ENCODE data around the gene KCNN2. TPM values are rescaled to one million over a fixed set of nuclear protein-coding genes. Genes with fewer than 3 reads are reported as not detected.
A peak's percentile ranks its signal among the peaks of the same experiment; 100 is the strongest.

KCNN2 gene
- total and polyA plus RNA-seq, 10 of the 15 experiments (the other 5 are each of a cell fraction or from before 2014, with no cell fraction given) = 0.21 to 3.6 (median 0.79) TPM

DNA sequence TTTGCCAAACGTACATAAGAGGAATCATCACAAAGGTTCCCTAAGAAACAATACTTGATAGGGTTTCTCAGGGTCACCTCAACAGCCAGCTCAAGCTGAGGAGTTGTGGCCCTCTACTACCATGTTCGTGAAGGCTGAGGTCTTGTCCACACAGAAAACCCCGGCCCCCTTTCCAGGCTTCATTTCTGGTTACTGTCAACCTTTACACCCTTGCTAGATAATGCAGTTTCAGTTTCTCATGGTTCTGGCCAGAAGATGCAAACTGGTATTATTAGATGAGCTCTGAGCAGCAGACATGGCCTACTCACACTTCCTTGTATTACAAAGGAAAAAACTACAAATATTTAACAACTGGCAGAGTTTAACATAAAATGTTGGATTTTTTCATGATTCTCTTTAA, 22.8 kb upstream of the KCNN2 start:
- Histone ChIP-seq H2AFZ (ENCODE audit: control insufficient read depth, low read depth, low read length) (no peak overlapping the region), H3K27ac (ENCODE audit: control insufficient read depth, insufficient read depth) (no peak overlapping the region), H3K4me1 (ENCODE audit: control insufficient read depth, insufficient read depth, low read length) (no peaks in the 10 kb centered on the region), H3K9ac (ENCODE audit: control insufficient read depth, insufficient read depth, low read length) (no peak overlapping the region), H4K20me1 (ENCODE audit: control insufficient read depth, insufficient read depth) (no peaks in the 10 kb centered on the region), H3K4me3 (no peak overlapping the region), H3K9me3 (replicated peaks; ENCODE audit: control insufficient read depth, insufficient read depth, low read length) (no peaks in the 10 kb centered on the region), H3K36me3 (ENCODE audit: control insufficient read depth in 2 of 2, insufficient read depth in 2 of 2, low read length in 1 of 2) (no peaks in the 10 kb centered on the region), H3K4me2 (ENCODE audit: control insufficient read depth, insufficient read depth) (no peak overlapping the region), H3K27me3 (replicated peaks in 1 of 2; ENCODE audit: control insufficient read depth in 2 of 2, insufficient read depth in 2 of 2, low read length in 1 of 2) (no peaks in the 10 kb centered on the region), H3K79me2 (ENCODE audit: control insufficient read depth, insufficient read depth, low read length) (no peaks in the 10 kb centered on the region)
- ATAC-seq (peak; percentile 31), FAIRE-seq (no peak), DNase-seq (ENCODE audit: low read depth, low spot score) (no peak)
- no TSS peak for BruUV-seq (replicated peaks)
- 41% methylated on average over 3 of the region's 3 CpGs for WGBS (ENCODE audit: insufficient coverage, insufficient replicate concordance, low lambda C conversion rate, missing lambda C conversion rate)
- intact Hi-C loops (cut with micrococcal nuclease; ENCODE audit: unreplicated experiment) (no loop called here), in situ Hi-C loops (cut with MboI) (no loop called here)
- no peak for TF ChIP-seq DPF2 (IDR thresholded peaks at IDR 0.05)
- TF ChIP-seq CBFB (IDR thresholded peaks at IDR 0.05; ENCODE audit: low read depth) = no peak
- TF ChIP-seq JUNB (IDR thresholded peaks at IDR 0.05) = no peak
- no peak for TF ChIP-seq MYC (IDR thresholded peaks at IDR 0.05; ENCODE audit: insufficient read depth, insufficient read length, insufficient replicate concordance, low read length, severe bottlenecking)
- TF ChIP-seq STAT3 (IDR thresholded peaks at IDR 0.05; ENCODE audit: low read depth, low read length) = no peak
- TF ChIP-seq NBN (IDR thresholded peaks at IDR 0.05) = no peak
- no peak for TF ChIP-seq IKZF2 (IDR thresholded peaks at IDR 0.05)
- TF ChIP-seq IRF4 (IDR thresholded peaks at IDR 0.05; ENCODE audit: low read depth, low read length) = no peak
- TF ChIP-seq, protein P1, sequence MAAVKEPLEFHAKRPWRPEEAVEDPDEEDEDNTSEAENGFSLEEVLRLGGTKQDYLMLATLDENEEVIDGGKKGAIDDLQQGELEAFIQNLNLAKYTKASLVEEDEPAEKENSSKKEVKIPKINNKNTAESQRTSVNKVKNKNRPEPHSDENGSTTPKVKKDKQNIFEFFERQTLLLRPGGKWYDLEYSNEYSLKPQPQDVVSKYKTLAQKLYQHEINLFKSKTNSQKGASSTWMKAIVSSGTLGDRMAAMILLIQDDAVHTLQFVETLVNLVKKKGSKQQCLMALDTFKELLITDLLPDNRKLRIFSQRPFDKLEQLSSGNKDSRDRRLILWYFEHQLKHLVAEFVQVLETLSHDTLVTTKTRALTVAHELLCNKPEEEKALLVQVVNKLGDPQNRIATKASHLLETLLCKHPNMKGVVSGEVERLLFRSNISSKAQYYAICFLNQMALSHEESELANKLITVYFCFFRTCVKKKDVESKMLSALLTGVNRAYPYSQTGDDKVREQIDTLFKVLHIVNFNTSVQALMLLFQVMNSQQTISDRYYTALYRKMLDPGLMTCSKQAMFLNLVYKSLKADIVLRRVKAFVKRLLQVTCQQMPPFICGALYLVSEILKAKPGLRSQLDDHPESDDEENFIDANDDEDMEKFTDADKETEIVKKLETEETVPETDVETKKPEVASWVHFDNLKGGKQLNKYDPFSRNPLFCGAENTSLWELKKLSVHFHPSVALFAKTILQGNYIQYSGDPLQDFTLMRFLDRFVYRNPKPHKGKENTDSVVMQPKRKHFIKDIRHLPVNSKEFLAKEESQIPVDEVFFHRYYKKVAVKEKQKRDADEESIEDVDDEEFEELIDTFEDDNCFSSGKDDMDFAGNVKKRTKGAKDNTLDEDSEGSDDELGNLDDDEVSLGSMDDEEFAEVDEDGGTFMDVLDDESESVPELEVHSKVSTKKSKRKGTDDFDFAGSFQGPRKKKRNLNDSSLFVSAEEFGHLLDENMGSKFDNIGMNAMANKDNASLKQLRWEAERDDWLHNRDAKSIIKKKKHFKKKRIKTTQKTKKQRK (IDR thresholded peaks at IDR 0.05; ENCODE audit: low read depth, low read length) = no peak
- no peak for TF ChIP-seq IKZF1 (conservative IDR thresholded peaks at IDR 0.05)
- TF ChIP-seq EZH2 (IDR thresholded peaks at IDR 0.05; ENCODE audit: borderline replicate concordance, control insufficient read depth, low read depth, low read length) = no peak
- TF ChIP-seq WRNIP1 (IDR thresholded peaks at IDR 0.05; ENCODE audit: borderline replicate concordance, low read depth, low read length) = no peak
- no peak for TF ChIP-seq BRCA1 (IDR thresholded peaks at IDR 0.05; ENCODE audit: low read depth, low read length)
- TF ChIP-seq RELA (IDR thresholded peaks at IDR 0.05; ENCODE audit: borderline replicate concordance, partially characterized antibody) = no peak
- no peak for TF ChIP-seq ZNF592 (IDR thresholded peaks at IDR 0.05)
- no peak for TF ChIP-seq PKNOX1 (IDR thresholded peaks at IDR 0.05)
- no peak for TF ChIP-seq CREB1 (IDR thresholded peaks at IDR 0.05; ENCODE audit: low read depth)
- TF ChIP-seq SMARCA5 (IDR thresholded peaks at IDR 0.05) = no peak
- ChIA-PET CTCF (no interaction called here), RAD21 (ENCODE audit: unreplicated experiment) (no interaction called here), SMC1A (ENCODE audit: uncharacterized antibody, unreplicated experiment) (interaction anchor here (1.0 kb wide), 1 partner anchor 34 kb away, joined by 3 read pairs; no protein-coding TSS in a partner anchor), POLR2A (no interaction called here)
